Vagina (tissue), 2 donors: Measurements from ENCODE around the gene TSSK1B.

Experiments used
- CTCF ChIP-seq, 3 experiments: fragments of 450-650 bp in 2 of 3; fragments of 200-600 bp in 1 of 3; sonication (generic) in 1 of 3; IDR thresholded peaks; one replicate each; pipeline ENCODE4 v1.5.1; 2017 to 2019; ENCODE audit warnings: antibody characterized with exemption in 3 of 3, mild to moderate bottlenecking in 2 of 3, moderate library complexity in 2 of 3
- POLR2A ChIP-seq, 2 donors: fragments of 450-650 bp; IDR thresholded peaks; one replicate each; pipeline ENCODE4 v1.6.1; 2017; ENCODE audit warnings: antibody characterized with exemption in 2 of 2, mild to moderate bottlenecking in 2 of 2, moderate library complexity in 2 of 2
- POLR2AphosphoS5 ChIP-seq, 2 donors: sonication (generic); formaldehyde crosslinking; IDR thresholded peaks; one replicate each; pipeline ENCODE4 v1.9.0; 2017; ENCODE audit warnings: antibody characterized with exemption in 2 of 2, mild to moderate bottlenecking in 2 of 2, low read depth in 1 of 2; ENCODE audit not compliant: insufficient read depth in 1 of 2

DNA sequence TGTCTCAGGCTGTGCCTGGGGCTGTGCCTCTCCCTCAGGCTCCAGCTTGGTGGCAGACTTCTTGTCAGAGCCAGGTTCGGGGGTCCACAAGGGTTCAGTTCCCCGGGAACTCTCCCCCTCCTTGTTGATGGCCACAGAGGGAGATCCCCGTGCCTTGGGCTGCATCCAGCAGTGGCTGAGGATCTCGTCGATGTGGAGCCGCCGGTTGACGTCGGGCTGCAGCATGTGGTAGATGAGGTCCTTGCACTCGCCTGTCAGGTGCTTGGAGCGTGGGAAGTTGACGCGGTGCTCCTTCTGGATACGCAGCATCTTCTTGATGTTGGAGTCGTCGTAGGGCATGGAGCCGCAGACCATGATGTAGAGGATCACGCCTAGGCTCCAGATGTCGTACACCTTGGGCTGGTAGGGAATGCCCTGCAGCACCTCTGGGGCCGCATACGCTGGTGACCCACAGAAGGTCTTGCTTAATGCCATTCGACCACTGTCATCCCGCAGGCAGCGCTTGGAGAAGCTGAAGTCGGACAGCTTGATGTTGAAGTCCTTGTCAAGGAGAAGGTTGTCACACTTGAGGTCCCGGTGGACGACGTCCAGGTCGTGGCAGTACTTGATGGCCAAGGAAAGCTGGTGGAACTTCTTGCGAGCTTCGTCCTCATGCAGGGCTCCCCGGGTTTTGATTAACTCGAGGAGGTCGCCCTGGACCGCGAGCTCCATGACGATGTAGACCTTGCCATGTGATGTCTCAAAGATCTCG lies 752 bp downstream of the TSSK1B start:
- TF ChIP-seq POLR2A (IDR thresholded peaks at IDR 0.05) (no peak), POLR2AphosphoS5 (IDR thresholded peaks at IDR 0.05; ENCODE audit: insufficient read depth in 1 of 2, low read depth in 1 of 2) (no peak), CTCF (IDR thresholded peaks at IDR 0.05) (no peak)
